Motor neuron (in vitro differentiated cells): ENCODE measurements around the gene SLCO3A1. TPM values are rescaled to one million over a fixed set of nuclear protein-coding genes. Genes with fewer than 3 reads are reported as not detected.

Experiments used
- ATAC-seq, 8 experiments: fragments of 200-7000 bp; cut with Tn5 transposase; replicated peaks in 6 of 8; 2 replicates each; pipeline ENCODE4 v1.8.0; 2021; ENCODE audit warnings: mild to moderate bottlenecking in 8 of 8, moderate library complexity in 8 of 8
- H3K27ac ChIP-seq, 2 donors: fragments of 250-450 bp; sonication (Bioruptor Pico); 2 replicates each; pipeline ENCODE4 v1.9.0; 2021; ENCODE audit warnings: antibody characterized with exemption in 2 of 2, mild to moderate bottlenecking in 2 of 2, moderate library complexity in 1 of 2
- H3K4me1 ChIP-seq, 2 donors: fragments of 250-450 bp; sonication (Bioruptor Pico); replicated peaks in 1 of 2; 2 replicates each; pipeline ENCODE4 v1.6.1; 2021; ENCODE audit warnings: antibody characterized with exemption in 2 of 2, mild to moderate bottlenecking in 2 of 2, moderate library complexity in 1 of 2
- H3K4me3 ChIP-seq, 5 donors: fragments of 250-450 bp; sonication (Bioruptor Pico); 2 replicates each; pipeline ENCODE4 v1.9.0; 2021; ENCODE audit warnings: antibody characterized with exemption in 5 of 5, mild to moderate bottlenecking in 5 of 5, moderate library complexity in 4 of 5
- WGBS, 10 experiments: fragments of 450-650 bp; shearing (Covaris generic); methylation state at CpG; one replicate each; pipeline ENCODE4 v1.0.0; 2022; 5-methylcytosine and 5-hydroxymethylcytosine counted together
- in situ Hi-C, 9 experiments: fragments of 400-800 bp; cut with MboI; loops; one replicate each; pipeline ENCODE4 v1.15.0; 2021; ENCODE audit warnings: low sequenced_read_pairs in 9 of 9, low pct_unique_long_range_greater_than_20kb in 2 of 9; ENCODE audit not compliant: unreplicated experiment in 9 of 9
- total RNA-seq, 8 experiments: library from RNA; unstranded; fragments of 300-600 nt; gene quantifications; 2 replicates each; pipeline versions ENCODE4 v1.2.3 to v1.2.4, GENCODE V29; 2022

Gene SLCO3A1
- total RNA-seq, result 10 to 100 TPM in 3 of 8 experiments, 1 to 10 TPM in 5; 2.2 to 19.6 (median 4.9) TPM

- peak within 1 kb of the TSS; percentile 62 to 78 for H3K27ac ChIP-seq
- peak; percentile 35 to 71 (median 66) for ATAC-seq
- in situ Hi-C loops, result loop anchor here in 3 of 9 experiments (25.0 kb wide), 2 partner anchors 209 to 234 kb away; no protein-coding TSS in a partner anchor
- peak within 1 kb of the TSS; percentile 55 to 94 (median 88) for H3K4me3 ChIP-seq
- WGBS, 10 experiments, result no CpG with 5 or more reads among the region's 67 CpGs
- H3K4me1 ChIP-seq, result peaks cover 21 to 28% of the 10 kb centered on the region in 2 donors
These were observed at the start of gene SLCO3A1 for GRCh38 chr15:91853511-91853947. TSS of gene SLCO3A1 (plus strand) at chr15:91853708.

DNA sequence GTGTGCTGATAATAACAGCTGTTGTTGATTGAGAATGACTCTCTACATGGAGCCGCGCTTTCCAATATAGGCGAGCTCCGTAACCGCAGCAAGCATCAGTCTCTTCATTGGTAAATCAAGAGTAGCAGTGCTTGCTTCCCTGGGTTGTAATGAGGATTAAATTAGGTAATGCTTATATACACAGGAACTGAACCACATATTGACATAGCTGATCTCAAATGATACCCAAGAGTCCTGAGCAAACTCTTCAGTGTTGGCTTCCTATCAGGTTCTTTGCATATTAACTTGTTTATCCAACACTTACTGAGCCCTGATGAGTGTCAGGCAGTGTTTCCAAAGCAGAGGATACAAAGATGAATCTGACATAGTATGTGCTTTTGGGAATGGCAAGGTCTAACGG lies 46.4 kb upstream of the SLCO3A1 start:
- Histone ChIP-seq H3K27ac (no peak overlapping the region), H3K4me1 (no peaks in the 10 kb centered on the region), H3K4me3 (no peak overlapping the region)
- in situ Hi-C loops, result no loop called here
- WGBS, 10 experiments, result 0 to 100% (median 85%) methylated on average over 1 to 6 of the region's 6 CpGs; no CpG with 5 or more reads in 1 of the 10 experiments
- ATAC-seq, result peak in 1 of 8 experiments; percentile 71

DNA sequence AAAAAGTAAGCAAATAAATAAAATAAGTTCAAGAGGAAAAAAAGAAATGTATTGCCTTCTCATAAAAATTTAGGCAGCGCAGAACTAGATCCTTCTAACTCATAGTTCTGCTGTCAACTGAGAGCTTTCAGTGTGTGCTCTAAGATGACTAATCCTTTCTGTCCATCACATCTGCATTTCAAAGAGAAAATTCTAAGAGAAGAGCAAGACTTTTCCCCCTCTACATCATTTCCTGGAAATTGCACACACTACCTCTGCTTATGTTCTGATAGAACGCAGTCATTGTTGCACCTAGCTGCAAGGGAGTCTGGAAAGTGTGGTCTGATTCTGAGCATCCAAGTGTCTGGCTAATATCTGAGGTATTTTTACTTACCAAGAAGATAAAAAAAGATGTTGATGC lies 39.6 kb upstream of the SLCO3A1 start:
- 50 to 100% (median 97%) methylated on average over 1 to 2 of the region's 2 CpGs for WGBS, 10 experiments
- ATAC-seq, result no peak
- no peak overlapping the region for H3K27ac ChIP-seq
- no peak overlapping the region for H3K4me3 ChIP-seq
- no peaks in the 10 kb centered on the region for H3K4me1 ChIP-seq
- in situ Hi-C loops, result no loop called here

DNA sequence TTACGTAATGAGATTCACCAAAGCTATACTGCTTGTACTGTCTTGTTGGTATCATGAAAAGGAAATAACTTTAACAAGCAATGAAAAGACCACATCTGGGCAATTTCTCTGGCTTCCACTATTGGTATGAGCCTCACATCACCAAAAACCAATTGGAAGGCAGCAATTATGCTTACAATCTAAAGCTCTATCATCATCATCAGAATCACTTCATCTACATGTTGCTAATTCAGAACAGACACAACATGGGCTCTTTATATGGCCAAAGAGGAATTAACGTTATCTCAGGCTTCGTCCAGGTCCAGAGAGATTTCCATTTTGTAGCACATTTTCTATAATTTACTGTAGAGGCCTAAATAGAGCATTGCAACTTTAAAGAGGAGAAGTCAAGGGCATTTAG lies 36.6 kb upstream of the SLCO3A1 start:
- ATAC-seq, result no peak
- WGBS, 10 experiments, result 11 to 100% (median 78%) methylated on average over 1 to 3 of the region's 3 CpGs
- no peak overlapping the region for H3K27ac ChIP-seq
- in situ Hi-C loops, result no loop called here
- H3K4me1 ChIP-seq, result no peaks in the 10 kb centered on the region
- no peak overlapping the region for H3K4me3 ChIP-seq

- 49 to 100% (median 94%) methylated on average over 1 to 5 of the region's 5 CpGs for WGBS, 10 experiments
- no peak for ATAC-seq
- no peak overlapping the region for H3K27ac ChIP-seq
- peaks cover 2 to 5% of the 10 kb centered on the region in 2 donors for H3K4me1 ChIP-seq
- in situ Hi-C loops, result no loop called here
- H3K4me3 ChIP-seq, result no peak overlapping the region
These were observed 32.0 kb upstream of the SLCO3A1 start for GRCh38 chr15:91821458-91821857.

GRCh38 chr15:91824256-91824655 lies 29.3 kb upstream of the SLCO3A1 start:
- Histone ChIP-seq H3K4me3 (no peak overlapping the region), H3K4me1 (peaks cover 2 to 5% of the 10 kb centered on the region in 2 donors), H3K27ac (no peak overlapping the region)
- 0 to 58% (median 27%) methylated on average over 1 to 3 of the region's 3 CpGs; no CpG with 5 or more reads in 2 of the 10 experiments for WGBS, 10 experiments
- in situ Hi-C loops, result no loop called here
- ATAC-seq, result peak in 5 of 8 experiments; percentile 51 to 84 (median 59)

DNA sequence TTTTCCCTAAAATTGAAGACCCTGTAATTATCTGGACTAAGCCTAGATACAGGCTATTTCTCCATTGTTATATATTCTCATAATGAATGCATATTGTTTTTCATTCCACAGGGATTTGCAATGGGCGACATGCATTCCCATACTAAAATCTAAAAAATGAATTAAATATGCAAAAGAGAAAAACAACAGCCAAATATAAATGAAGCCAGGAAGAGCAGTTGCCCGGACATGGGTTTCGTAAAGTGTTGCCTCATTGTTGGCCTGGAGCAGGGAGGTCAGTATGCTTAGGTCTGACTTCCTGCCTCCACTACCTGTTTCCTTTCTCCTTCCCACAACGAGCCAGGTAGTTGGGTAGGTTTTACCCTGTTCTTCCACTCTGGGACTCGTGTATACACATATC lies 27.1 kb upstream of the SLCO3A1 start:
- WGBS, 10 experiments, result 0 to 100% (median 71%) methylated on average over 1 to 5 of the region's 5 CpGs

GRCh38 chr15:91833056-91833455 lies 20.5 kb upstream of the SLCO3A1 start:
- Histone ChIP-seq H3K4me3 (no peak overlapping the region), H3K27ac (no peak overlapping the region), H3K4me1 (peaks cover 0 to 17% of the 10 kb centered on the region in 2 donors)
- WGBS, 10 experiments, result 0 to 100% (median 34%) methylated on average over 1 to 2 of the region's 2 CpGs; no CpG with 5 or more reads in 6 of the 10 experiments
- no peak for ATAC-seq
- in situ Hi-C loops, result loop anchor here in 3 of 9 experiments (25.0 kb wide), 1 partner anchor 521 kb away; no protein-coding TSS in a partner anchor

More for the DNA sequence above, 27.1 kb upstream of the SLCO3A1 start:
- peak in 3 of 8 experiments; percentile 64 to 78 (median 71) for ATAC-seq
- no peak overlapping the region for H3K27ac ChIP-seq
- H3K4me3 ChIP-seq, result no peak overlapping the region
- in situ Hi-C loops, result loop anchor here in 3 of 9 experiments (25.0 kb wide), 1 partner anchor 514 kb away; no protein-coding TSS in a partner anchor
- peaks cover 2 to 12% of the 10 kb centered on the region in 2 donors for H3K4me1 ChIP-seq

- 86 to 100% (median 92%) methylated on average over 2 to 6 of the region's 6 CpGs; no CpG with 5 or more reads in 1 of the 10 experiments for WGBS, 10 experiments
- no peak for ATAC-seq
- in situ Hi-C loops, result loop anchor here in 3 of 9 experiments (25.0 kb wide), 1 partner anchor 528 kb away; no protein-coding TSS in a partner anchor
These were observed 13.6 kb upstream of the SLCO3A1 start for GRCh38 chr15:91839867-91840266.

DNA sequence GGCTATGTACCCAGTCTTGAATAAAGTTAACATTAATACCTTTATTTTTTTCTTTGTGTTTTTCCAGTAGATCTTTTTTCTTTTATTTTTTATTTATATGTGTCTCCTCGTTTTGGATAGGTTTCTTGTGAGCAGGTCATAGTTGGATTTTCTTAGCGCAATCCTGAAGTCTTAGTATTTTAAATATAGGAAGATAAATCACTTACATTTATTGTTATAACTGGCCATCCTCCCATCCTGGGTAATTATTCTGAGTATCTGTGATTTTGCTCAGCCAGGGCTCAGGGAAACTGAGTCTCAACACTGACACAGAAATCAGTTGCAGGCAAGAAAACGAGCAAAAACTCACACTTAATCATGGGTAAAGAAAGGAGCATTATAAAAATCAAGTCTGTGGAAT lies 11.6 kb upstream of the SLCO3A1 start:
- ATAC-seq, result no peak
- Histone ChIP-seq H3K4me1 (peaks cover 0 to 12% of the 10 kb centered on the region in 2 donors), H3K27ac (no peak overlapping the region), H3K4me3 (no peak overlapping the region)
- in situ Hi-C loops, result loop anchor here in 3 of 9 experiments (25.0 kb wide), 1 partner anchor 530 kb away; no protein-coding TSS in a partner anchor
- 36 to 92% (median 79%) methylated on average over 1 to 3 of the region's 3 CpGs for WGBS, 10 experiments

More at GRCh38 chr15:91839867-91840266, 13.6 kb upstream of the SLCO3A1 start:
- Histone ChIP-seq H3K27ac (no peak overlapping the region), H3K4me1 (peaks cover 0 to 12% of the 10 kb centered on the region in 2 donors), H3K4me3 (no peak overlapping the region)

DNA sequence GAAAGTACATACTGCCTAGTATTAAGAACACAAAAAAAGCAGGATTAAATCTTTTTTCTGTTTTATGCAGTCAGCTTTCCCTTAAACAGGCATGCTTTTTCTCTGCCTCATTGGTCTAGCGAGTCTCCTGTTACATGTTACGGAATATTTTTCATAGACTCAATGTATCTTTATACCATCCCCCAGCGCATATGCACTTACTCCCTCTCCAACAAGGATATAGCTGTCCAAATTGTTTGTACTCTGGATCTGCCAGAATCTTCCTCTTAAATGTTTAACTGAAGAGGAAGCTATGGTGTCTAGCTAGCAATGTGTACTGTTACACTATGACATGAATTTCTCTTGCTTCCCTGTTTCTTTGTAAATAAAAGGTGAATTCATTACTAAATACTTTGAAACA lies 9.2 kb upstream of the SLCO3A1 start:
- in situ Hi-C loops, result loop anchor here in 3 of 9 experiments (25.0 kb wide), 1 partner anchor 532 kb away; no protein-coding TSS in a partner anchor

DNA sequence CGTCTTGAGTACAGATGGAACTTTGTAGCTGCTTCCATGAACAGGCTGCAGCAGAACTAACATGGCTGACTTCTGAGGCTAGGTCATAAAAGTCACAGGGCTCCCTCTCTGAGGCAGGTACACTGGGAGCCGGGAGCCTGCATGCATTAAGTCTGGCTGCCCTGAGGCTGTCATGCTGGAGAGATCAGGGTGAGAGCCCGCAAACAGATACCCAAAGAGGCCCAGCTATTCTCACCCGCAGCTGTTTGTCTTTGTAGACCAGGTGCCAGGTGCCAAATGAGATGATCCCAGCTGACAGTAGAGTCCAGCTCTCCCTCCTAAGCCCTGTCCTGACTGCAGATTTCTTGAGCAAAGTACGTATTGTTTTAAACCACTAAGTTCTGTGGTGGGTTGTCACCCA lies 8.6 kb upstream of the SLCO3A1 start:
- H3K4me1 ChIP-seq, result no peaks in the 10 kb centered on the region
- no peak overlapping the region for H3K27ac ChIP-seq
- 0 to 100% (median 73%) methylated on average over 1 to 5 of the region's 5 CpGs; no CpG with 5 or more reads in 2 of the 10 experiments for WGBS, 10 experiments
- ATAC-seq, result no peak
- H3K4me3 ChIP-seq, result no peak overlapping the region
- in situ Hi-C loops, result loop anchor here in 3 of 9 experiments (25.0 kb wide), 1 partner anchor 533 kb away; no protein-coding TSS in a partner anchor

More for the DNA sequence above, 9.2 kb upstream of the SLCO3A1 start:
- WGBS, 10 experiments, result 76 to 100% (median 92%) methylated on average over 1 to 3 of the region's 3 CpGs
- H3K4me1 ChIP-seq, result no peaks in the 10 kb centered on the region
- no peak overlapping the region for H3K27ac ChIP-seq
- ATAC-seq, result no peak
- no peak overlapping the region for H3K4me3 ChIP-seq

- in situ Hi-C loops, result loop anchor here in 3 of 9 experiments (25.0 kb wide), 1 partner anchor 533 kb away; no protein-coding TSS in a partner anchor
- H3K27ac ChIP-seq, result no peak overlapping the region
These were observed 7.8 kb upstream of the SLCO3A1 start for GRCh38 chr15:91845720-91846119.

More at GRCh38 chr15:91845720-91846119, 7.8 kb upstream of the SLCO3A1 start:
- Histone ChIP-seq H3K4me1 (no peaks in the 10 kb centered on the region), H3K4me3 (no peak overlapping the region)
- no peak for ATAC-seq
- 31 to 66% (median 54%) methylated on average over 4 to 6 of the region's 6 CpGs; no CpG with 5 or more reads in 2 of the 10 experiments for WGBS, 10 experiments
